ENCODE results near the gene STN1.

Gene STN1

DNA sequence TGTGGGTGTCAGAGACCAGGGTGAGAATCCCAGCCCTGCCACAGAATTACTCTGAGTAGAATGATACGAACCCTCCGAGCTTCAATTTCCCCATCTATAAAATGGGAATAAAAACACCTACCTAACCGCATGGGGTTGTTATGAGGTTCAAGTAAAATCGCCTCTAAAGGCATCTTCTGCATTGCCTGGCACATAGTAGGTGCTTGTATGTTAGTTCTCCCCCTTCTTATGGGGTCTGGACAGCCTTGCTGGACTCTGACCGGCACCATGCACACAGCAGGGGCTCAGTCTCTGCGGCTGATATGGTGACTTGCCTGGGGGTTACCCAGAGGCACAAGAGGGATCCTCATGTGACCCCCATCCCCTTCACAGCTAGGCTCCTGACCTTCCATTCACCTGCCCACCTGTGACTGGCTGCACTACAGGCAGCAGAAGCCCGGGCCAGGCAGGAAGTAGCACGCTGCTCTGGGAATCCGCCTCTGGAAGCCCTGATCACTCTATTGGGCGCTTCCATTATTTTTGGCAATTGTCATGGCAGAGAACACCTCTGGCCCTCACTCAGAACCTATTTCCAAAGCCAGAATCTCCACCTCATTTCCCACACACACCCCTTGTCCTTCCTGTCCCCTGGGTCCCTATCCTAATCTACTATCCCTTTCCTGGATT is 68.6 kb downstream of the STN1 start:
- TF ChIP-seq ZBTB7A (IDR thresholded peaks at IDR 0.05; ENCODE audit: low read depth) (no peak), REST (IDR thresholded peaks at IDR 0.05; ENCODE audit: low read depth) (no peak), TEAD4 (IDR thresholded peaks at IDR 0.05) (no peak), MAX (IDR thresholded peaks at IDR 0.05) (no peak), EGR1 (IDR thresholded peaks at IDR 0.05) (no peak)

DNA sequence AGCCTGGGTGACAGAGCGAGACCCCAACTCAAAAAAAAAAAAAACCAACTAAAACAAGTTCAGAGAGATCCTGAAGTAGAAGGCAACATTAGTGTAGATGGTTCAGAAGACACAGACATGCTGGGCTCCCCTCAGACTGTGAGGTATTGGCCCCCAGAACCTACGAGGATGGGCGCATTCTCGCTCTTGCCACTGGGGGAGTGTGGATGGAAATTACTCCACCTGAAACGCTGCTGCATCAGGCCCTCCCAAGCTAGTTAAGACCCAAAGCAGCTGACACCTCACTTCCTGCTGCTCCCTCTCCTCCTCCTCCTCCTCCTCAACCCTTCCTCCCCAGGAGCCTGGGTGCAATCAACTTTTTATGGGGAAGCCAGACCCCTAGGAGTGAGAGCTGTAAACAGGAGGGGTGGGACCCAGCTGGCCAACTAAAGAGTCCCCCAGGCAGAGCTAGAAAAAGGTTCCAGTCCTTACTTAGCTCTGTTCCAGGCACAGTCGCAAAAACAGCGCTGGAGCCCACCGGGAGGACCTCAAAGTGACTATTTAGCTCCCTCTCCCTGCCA is 70.0 kb downstream of the STN1 start:
- TF ChIP-seq CREB1 (IDR thresholded peaks at IDR 0.05; ENCODE audit: low read depth) (no peak), TCF12 (IDR thresholded peaks at IDR 0.05; ENCODE audit: low read depth) (no peak), TAF1 (IDR thresholded peaks at IDR 0.05; ENCODE audit: low read depth) (no peak), TEAD4 (IDR thresholded peaks at IDR 0.05) (no peak), EP300 (IDR thresholded peaks at IDR 0.05; ENCODE audit: borderline replicate concordance) (no peak), RAD21 (IDR thresholded peaks at IDR 0.05; ENCODE audit: low read depth) (no peak), EGR1 (IDR thresholded peaks at IDR 0.05) (no peak), REST (IDR thresholded peaks at IDR 0.05; ENCODE audit: low read depth) (no peak), FOXM1 (IDR thresholded peaks at IDR 0.05; ENCODE audit: borderline replicate concordance, low read depth) (no peak), MAX (IDR thresholded peaks at IDR 0.05) (no peak), ZBTB7A (IDR thresholded peaks at IDR 0.05; ENCODE audit: low read depth) (no peak), CEBPB (IDR thresholded peaks at IDR 0.05) (no peak)

GRCh38 chr10:103847346-103847745 is 70.6 kb downstream of the STN1 start:
- TF ChIP-seq EP300 (IDR thresholded peaks at IDR 0.05; ENCODE audit: borderline replicate concordance), result no peak
- no peak for TF ChIP-seq REST (IDR thresholded peaks at IDR 0.05; ENCODE audit: low read depth)
- TF ChIP-seq NFIC (IDR thresholded peaks at IDR 0.05), result no peak
- TF ChIP-seq CEBPB (IDR thresholded peaks at IDR 0.05), result no peak
- no peak for TF ChIP-seq RAD21 (IDR thresholded peaks at IDR 0.05; ENCODE audit: low read depth)
- TF ChIP-seq ZBTB7A (IDR thresholded peaks at IDR 0.05; ENCODE audit: low read depth), result no peak

GRCh38 chr10:103845972-103846371 is 72.0 kb downstream of the STN1 start:
- TF ChIP-seq MAX (IDR thresholded peaks at IDR 0.05), result no peak
- no peak for TF ChIP-seq YY1 (IDR thresholded peaks at IDR 0.05; ENCODE audit: low read depth)
- no peak for TF ChIP-seq EP300 (IDR thresholded peaks at IDR 0.05; ENCODE audit: borderline replicate concordance)
- TF ChIP-seq TCF12 (IDR thresholded peaks at IDR 0.05; ENCODE audit: low read depth), result no peak

GRCh38 chr10:103843854-103844570 is 74.0 kb downstream of the STN1 start:
- TF ChIP-seq RAD21 (IDR thresholded peaks at IDR 0.05; ENCODE audit: low read depth) (no peak), EP300 (IDR thresholded peaks at IDR 0.05; ENCODE audit: borderline replicate concordance) (no peak)
